SK-N-SH (cell line): ENCODE measurements around the gene KLHDC10.

Experiments used
- EZH2phosphoT487 ChIP-seq: fragments of 200-600 bp; sonication (generic); IDR thresholded peaks from 2 replicates; pipeline ENCODE4 v1.6.1; 2017; ENCODE audit warnings: low read depth, mixed run types, mild to moderate bottlenecking, antibody characterized with exemption, moderate library complexity, borderline replicate concordance
- GABPA ChIP-seq: IDR thresholded peaks from 2 replicates; pipeline ENCODE4 v1.4.0; 2012; ENCODE audit warnings: low read depth, mild to moderate bottlenecking
- JUND ChIP-seq: IDR thresholded peaks from 2 replicates; pipeline ENCODE4 v1.4.0; 2012
- NRF1 ChIP-seq: IDR thresholded peaks from 2 replicates; pipeline ENCODE4 v1.6.1; 2012; ENCODE audit warnings: low read depth, mild to moderate bottlenecking, low read length
- POLR2AphosphoS5 ChIP-seq: IDR thresholded peaks from 2 replicates; pipeline ENCODE4 v1.6.1; 2012; ENCODE audit warnings: low read depth, low read length
- RFX5 ChIP-seq: IDR thresholded peaks from 2 replicates; pipeline ENCODE4 v1.6.1; 2012; ENCODE audit warnings: mild to moderate bottlenecking, improper control_type of control experiment, low read length
- SIN3A ChIP-seq: IDR thresholded peaks from 2 replicates; pipeline ENCODE4 v1.6.1; 2012; ENCODE audit warnings: low read depth, mild to moderate bottlenecking, low read length, moderate library complexity, borderline replicate concordance
- TF ChIP-seq, protein P1 (sequence below): fragments of 200-600 bp; sonication (generic); IDR thresholded peaks from 2 replicates; pipeline ENCODE4 v1.6.1; 2017; ENCODE audit warnings: antibody characterized with exemption, mild to moderate bottlenecking, moderate library complexity
- TF ChIP-seq, protein P2 (sequence below): IDR thresholded peaks from 2 replicates; pipeline ENCODE4 v1.4.0; 2012; ENCODE audit warnings: low read depth, borderline replicate concordance
- TF ChIP-seq, protein P3 (sequence below): IDR thresholded peaks from 2 replicates; pipeline ENCODE4 v1.4.0; 2012; ENCODE audit warnings: low read depth
- TF ChIP-seq, protein P4 (sequence below): IDR thresholded peaks from 2 replicates; pipeline ENCODE4 v1.6.1; 2012; ENCODE audit warnings: mild to moderate bottlenecking, low read depth, low read length, moderate library complexity
- TF ChIP-seq, protein P5 (sequence below): fragments of 150-350 bp; IDR thresholded peaks from 2 replicates; pipeline ENCODE4 v1.6.1; 2017; ENCODE audit warnings: antibody characterized with exemption, low read length, low read depth, borderline replicate concordance
- TF ChIP-seq, protein P6 (sequence below): IDR thresholded peaks from 2 replicates; pipeline ENCODE4; 2012

DNA sequence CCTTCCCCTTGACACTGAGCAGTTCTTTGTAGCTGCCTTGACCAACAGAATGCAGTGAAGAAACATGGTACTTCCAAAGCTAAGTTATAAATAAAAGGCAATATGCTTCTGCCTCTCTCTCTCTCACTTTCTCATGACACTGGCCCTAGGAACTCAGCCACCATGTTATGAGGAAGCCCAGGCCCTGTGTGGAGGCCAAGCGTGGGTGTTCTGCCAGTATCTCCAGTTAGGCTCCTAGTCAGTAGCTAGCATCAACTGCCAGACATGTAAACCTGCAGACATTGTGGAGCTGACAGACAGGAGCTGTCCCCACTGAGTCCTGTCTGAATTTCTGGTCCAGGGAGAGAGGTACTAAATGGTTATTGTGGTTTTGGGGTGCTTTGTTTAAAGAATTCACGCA lies 89.7 kb downstream of the KLHDC10 start:
- TF ChIP-seq, protein P1, sequence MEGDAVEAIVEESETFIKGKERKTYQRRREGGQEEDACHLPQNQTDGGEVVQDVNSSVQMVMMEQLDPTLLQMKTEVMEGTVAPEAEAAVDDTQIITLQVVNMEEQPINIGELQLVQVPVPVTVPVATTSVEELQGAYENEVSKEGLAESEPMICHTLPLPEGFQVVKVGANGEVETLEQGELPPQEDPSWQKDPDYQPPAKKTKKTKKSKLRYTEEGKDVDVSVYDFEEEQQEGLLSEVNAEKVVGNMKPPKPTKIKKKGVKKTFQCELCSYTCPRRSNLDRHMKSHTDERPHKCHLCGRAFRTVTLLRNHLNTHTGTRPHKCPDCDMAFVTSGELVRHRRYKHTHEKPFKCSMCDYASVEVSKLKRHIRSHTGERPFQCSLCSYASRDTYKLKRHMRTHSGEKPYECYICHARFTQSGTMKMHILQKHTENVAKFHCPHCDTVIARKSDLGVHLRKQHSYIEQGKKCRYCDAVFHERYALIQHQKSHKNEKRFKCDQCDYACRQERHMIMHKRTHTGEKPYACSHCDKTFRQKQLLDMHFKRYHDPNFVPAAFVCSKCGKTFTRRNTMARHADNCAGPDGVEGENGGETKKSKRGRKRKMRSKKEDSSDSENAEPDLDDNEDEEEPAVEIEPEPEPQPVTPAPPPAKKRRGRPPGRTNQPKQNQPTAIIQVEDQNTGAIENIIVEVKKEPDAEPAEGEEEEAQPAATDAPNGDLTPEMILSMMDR: no peak
- TF ChIP-seq EZH2phosphoT487 (no peak), SIN3A (no peak), POLR2AphosphoS5 (no peak), JUND (no peak), RFX5 (no peak), NRF1 (no peak), GABPA (no peak)
- TF ChIP-seq, protein P2, sequence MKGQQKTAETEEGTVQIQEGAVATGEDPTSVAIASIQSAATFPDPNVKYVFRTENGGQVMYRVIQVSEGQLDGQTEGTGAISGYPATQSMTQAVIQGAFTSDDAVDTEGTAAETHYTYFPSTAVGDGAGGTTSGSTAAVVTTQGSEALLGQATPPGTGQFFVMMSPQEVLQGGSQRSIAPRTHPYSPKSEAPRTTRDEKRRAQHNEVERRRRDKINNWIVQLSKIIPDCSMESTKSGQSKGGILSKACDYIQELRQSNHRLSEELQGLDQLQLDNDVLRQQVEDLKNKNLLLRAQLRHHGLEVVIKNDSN: no peak
- TF ChIP-seq, protein P3, sequence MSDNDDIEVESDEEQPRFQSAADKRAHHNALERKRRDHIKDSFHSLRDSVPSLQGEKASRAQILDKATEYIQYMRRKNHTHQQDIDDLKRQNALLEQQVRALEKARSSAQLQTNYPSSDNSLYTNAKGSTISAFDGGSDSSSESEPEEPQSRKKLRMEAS: no peak
- TF ChIP-seq, protein P4, sequence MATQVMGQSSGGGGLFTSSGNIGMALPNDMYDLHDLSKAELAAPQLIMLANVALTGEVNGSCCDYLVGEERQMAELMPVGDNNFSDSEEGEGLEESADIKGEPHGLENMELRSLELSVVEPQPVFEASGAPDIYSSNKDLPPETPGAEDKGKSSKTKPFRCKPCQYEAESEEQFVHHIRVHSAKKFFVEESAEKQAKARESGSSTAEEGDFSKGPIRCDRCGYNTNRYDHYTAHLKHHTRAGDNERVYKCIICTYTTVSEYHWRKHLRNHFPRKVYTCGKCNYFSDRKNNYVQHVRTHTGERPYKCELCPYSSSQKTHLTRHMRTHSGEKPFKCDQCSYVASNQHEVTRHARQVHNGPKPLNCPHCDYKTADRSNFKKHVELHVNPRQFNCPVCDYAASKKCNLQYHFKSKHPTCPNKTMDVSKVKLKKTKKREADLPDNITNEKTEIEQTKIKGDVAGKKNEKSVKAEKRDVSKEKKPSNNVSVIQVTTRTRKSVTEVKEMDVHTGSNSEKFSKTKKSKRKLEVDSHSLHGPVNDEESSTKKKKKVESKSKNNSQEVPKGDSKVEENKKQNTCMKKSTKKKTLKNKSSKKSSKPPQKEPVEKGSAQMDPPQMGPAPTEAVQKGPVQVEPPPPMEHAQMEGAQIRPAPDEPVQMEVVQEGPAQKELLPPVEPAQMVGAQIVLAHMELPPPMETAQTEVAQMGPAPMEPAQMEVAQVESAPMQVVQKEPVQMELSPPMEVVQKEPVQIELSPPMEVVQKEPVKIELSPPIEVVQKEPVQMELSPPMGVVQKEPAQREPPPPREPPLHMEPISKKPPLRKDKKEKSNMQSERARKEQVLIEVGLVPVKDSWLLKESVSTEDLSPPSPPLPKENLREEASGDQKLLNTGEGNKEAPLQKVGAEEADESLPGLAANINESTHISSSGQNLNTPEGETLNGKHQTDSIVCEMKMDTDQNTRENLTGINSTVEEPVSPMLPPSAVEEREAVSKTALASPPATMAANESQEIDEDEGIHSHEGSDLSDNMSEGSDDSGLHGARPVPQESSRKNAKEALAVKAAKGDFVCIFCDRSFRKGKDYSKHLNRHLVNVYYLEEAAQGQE: no peak
- TF ChIP-seq, protein P5, sequence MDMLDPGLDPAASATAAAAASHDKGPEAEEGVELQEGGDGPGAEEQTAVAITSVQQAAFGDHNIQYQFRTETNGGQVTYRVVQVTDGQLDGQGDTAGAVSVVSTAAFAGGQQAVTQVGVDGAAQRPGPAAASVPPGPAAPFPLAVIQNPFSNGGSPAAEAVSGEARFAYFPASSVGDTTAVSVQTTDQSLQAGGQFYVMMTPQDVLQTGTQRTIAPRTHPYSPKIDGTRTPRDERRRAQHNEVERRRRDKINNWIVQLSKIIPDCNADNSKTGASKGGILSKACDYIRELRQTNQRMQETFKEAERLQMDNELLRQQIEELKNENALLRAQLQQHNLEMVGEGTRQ: no peak
- TF ChIP-seq, protein P6, sequence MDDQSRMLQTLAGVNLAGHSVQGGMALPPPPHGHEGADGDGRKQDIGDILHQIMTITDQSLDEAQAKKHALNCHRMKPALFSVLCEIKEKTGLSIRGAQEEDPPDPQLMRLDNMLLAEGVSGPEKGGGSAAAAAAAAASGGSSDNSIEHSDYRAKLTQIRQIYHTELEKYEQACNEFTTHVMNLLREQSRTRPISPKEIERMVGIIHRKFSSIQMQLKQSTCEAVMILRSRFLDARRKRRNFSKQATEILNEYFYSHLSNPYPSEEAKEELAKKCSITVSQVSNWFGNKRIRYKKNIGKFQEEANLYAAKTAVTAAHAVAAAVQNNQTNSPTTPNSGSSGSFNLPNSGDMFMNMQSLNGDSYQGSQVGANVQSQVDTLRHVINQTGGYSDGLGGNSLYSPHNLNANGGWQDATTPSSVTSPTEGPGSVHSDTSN: no peak
